Activated CD4-positive, alpha-beta T cell treated with anti-CD3 and anti-CD28 coated beads for 4 hours (primary cell): ENCODE measurements around the gene AMER1.
"Not testable (repeated sequence)": the region's sequence is repeated elsewhere in the genome, so short reads cannot be mapped to it uniquely, and the experiment has no call there.

ENCODE experiments used
- DNase-seq, 2 donors: peaks; one replicate each; pipeline ENCODE4 v3.0.0-alpha.2; 2020

AMER1 gene

DNA sequence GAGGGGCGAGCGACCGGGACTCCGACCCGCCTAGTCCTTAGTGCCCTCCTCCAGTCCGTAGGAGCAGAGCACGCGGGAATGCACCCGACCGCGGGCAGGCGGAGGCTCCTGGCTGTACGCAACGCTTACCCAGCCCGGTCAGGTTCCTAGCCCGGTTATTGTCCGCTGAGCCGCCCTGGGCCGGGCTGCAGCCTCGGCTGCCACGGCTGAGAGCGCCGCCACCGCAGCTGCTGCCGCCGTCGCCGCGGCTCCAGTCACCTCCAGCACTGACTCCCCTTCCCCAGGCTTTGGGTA lies at the start of gene AMER1:
AMER1 (minus strand) TSS at position 268 of the 294 bp plus-strand sequence. CDS start 12,422 bp downstream, outside the sequence.
- DNase-seq: no peak

DNA sequence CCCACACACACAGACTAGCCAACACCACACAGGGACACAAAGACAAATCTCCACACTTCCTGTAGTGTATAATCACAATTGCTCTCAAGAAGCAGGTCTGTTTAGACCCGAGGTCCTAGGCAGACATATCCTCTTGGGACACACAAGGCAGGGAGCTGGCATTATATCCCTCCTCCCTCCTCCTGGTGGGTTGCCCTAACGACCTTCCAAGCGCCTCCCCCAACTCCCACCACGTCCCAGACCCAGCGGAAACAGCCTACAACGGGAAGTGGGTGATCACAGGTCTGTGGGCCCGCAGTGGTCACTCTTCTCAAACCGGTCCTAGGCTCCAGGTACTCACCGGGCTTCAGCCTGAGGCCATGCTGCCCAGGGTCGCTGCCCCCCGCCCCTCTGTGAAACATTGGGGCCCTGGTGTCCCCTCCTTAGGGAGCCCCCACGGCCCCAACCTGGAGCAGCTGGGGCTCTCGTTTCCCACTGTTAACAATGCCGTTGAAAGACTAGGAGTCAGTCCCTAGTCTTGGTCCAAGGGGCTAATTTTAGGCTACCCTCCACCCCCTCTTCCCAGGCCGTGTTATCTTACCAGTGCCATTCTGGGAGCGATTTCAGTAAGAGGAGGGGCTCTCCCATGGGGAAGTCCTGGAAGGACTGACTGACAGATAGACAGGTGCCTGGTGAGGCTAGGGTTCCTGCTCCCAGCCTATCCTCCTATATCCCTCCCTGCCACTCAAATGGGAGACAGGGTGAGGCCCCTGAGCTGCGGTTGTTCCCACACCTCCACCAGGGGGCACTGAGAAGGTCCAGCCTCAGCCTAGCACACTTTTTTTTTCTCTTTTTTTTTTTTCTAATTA lies 24.8 kb upstream of the AMER1 start, which contains the start of gene ASB12:
ASB12 (minus strand) TSS at position 485 of the 848 bp plus-strand sequence. CDS start 4,957 bp downstream, outside the sequence.
- DNase-seq: no peak

DNA sequence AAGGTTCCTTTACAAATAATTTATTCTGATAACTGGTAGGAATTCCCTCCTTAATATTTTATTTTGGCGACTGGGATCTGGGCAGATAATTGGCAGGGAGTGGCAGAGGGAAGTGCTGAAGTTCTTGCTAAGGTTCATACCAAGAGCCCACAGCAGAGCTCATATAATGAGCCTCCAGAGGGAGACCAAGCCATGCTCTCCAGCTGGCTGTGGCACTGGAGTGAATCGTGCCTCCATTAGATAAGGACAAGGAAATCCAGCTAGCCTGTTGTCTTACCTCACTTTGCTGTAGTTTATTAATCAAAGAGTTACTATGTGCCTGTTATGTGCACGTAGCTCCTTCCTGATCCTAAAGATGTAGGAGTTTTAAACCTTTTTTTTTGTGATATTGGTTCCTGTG lies 23.6 kb upstream of the AMER1 start:
- no peak for DNase-seq

DNA sequence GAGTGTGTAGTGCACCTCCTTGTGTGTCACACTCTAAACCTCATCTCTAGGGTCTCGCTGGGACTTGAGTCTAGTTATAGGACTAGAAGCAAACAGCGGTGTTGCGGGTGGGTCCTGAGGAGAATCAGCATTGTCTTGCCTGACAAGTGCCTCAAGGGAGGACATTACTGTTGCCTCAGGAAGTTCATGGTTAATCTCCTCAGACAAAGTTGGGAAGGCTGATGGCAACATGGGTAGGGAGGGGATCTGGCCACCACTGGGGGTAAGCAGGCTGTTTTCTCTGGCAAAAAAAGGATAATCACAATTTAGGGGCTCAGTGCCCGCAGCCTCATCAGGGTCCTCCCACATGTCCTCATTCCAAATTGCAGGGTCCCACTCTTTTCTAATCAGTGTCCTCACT lies 12.5 kb upstream of the AMER1 start:
- no peak for DNase-seq

DNA sequence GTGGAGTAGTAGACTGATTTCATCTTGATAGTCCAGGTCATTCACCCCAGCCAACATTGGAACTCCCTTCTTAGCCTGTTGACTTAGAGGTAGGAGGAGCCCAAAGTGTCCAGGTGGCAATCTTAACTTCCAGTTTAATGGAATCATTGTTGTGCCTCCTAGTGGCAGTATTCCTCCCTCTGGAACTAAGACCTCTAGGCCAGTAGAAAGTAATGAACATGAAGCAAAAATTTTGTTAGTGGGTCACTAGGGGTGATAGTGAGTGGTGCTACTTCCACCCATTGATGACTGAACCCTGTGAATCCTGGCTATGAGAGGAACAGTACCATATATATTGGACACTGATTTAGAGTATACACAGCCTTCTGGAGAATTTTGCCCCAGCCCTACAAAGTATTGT lies 8.5 kb upstream of the AMER1 start:
- DNase-seq: not testable (repeated sequence)

DNA sequence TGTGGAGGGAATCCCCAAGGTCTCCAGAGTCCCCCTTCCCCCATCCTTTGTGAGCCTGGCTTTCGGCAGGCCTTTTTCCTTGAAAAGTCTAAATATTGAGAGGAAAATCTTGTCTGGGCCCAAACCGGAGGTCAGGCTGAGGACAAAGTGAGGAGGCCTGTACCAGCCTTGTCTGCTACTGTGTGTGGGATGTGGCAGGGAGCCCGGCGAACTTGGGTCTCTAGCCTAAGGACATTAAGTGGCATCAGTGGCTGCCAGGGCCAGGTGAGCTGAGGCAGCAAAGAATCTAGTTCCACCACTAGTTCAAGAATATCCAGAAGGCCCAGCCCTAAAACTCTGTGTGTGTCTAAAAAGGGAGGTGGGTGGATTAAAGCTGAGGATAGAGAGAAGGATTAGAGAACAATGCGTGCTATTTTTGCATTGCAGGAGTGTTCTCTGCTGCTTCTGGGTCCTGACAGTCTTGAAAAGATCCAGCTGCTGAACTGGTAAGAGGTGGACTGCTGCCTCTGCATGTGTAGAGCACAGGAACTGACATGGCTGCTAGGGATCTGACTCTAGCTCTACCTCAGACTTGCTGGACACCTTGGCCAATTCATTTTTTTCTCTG lies 1.2 kb upstream of the AMER1 start:
- DNase-seq: no peak

DNA sequence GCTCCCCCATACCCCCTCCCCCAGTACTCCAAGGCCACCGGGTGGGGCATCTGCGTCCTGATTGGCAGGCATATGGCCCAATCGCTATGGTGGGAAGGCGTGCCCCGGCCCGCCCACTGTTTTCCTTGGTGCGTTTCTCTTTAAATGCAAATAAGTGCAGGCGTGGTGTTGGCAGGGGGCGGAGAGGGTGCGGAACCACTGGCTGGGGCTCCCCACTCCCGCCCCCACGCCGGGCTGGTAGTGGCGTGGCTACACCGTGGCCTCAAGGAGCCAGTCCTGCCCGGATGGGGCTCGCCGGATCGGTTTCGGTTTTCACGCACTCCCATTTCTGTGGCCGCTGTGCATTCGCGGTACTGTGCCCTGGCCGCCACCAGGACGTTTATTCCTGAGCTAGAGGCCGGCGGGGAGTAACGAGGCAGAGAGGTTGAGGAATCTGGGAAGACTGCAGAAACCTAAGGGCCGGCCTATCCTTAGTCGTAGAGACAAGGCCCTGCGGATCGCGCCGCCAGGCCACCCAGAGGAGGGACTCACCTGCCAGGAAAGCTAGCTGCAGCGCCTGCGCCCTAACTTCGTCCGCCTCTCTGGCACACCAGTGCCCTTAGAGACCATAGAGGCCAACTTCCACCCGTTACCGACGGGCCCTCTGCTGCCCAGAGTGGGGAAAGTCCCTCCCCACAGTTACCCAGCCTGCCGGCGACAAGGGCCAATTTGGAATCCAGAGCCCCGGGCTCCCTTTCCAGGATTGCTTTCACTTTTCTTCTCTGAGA lies 410 bp upstream of the AMER1 start:
- DNase-seq: peak; percentile 83 to 87

DNA sequence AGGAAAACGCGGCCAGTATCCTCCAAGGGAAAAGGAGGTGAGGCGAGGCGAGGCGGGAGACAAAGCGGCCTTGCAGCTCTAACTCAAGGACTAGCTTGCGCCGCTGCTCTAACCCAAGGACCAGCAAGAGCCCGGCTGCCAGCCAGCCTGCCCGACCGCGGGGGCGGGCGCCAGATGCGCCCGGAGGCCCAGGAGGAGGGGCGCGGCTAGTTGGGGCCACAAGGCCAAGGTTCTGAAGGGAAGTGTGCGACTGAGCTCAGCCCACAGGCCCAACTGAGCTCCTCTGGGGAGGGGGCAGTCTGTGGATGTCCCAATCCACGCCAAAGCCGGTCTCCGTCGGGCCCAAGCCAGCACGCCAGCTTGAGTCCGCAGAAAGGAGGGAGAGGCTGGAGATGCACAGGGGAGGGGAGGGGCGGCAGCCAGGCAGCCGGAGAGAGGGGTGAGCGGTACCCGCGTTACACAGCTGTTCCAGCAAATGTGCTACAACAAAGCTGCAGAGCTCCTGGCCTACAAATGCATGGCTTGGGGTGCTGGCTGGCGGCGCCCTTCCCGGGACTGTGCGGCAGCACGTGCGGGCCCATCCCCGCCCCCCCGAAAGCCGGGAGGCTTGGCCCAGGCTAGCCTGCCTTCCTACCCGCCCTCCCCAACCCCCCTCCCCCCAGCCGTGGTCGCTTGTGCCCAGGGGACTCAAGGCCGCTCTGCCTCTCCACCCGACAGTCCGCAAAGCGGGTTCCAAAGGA lies 637 bp downstream of the AMER1 start:
- DNase-seq: peak in 1 of 2 donors; percentile 3

DNA sequence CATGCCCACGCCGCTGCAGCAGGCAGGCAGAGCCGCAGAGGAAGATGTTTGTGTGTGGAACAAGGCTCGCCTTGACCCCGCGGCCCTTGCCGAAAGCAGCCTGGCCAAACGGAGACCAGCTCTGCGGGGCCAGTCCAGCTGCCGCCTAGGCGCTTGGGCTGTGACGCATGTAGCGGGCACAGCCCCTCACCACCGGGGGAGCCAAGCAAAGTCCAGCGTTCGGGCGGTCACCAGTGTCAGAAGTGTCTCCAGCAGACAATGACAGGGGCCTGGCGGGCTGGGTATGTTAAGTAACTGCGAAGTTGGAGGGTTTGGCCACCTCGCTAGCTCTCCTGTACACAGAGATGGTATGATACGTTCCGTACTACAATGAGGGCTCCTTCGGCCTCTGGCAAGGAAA lies 1.3 kb downstream of the AMER1 start:
- no peak for DNase-seq

DNA sequence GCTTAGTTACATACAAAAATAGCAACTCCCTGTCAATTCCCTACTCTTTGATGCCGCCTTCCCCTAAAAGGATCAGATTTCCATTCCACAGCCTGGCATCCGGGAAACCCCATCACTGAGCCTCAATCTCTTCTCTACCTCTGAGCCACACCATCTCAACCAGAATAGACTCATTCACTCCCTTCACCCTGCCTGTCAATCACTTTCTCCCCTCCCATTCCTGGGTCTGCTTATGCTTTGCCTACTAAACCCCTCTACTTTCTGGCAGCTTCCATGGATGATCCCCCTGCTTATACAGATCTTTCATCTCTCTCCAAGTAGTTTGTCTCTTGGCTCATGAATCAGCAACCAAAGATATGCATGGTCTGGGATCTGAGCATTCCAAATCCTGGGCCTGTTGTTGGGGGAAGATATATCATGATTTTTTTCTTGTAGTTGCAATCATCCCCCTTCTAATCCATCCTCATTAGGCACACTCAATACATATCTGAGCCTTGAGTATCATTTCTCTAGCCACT lies 2.6 kb downstream of the AMER1 start:
- no peak for DNase-seq

DNA sequence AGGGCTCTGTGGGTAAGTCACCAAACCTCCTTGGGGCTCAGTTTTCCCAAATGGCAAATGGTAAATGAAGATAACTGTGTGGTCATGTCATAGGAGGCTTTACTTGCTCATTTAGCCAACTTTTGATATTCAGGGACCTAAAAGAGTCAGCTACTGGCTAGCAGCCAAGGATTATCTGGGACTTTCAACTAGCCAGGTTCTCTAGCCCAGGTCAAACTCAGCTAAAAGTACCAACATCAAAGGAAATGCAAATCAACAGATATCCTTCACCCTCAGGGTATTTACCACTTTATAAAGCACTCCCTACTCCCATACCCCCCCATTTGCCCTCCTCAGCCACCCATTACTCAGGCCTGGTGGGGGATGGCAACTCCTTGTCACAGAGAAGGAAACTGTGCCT lies 7.5 kb downstream of the AMER1 start:
- no peak for DNase-seq

DNA sequence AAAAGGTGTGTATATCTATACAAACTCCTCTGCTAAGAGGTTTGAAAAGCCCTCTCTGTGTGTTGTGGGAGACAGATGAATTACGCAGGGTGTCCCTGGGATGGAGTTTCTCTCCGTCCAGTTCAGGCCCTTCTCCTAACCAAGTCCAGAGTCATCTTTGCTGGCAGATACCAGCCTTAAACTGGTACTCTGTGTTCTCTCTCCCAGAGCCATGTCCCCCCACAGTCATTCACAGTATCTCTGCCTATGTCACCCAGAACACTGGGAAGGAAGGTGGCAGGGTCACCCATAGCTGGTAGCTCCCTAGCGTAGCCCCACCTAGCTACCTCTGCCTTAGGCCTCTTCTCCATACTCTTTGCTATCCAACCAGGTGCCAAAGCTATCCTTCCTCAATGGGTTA lies 8.9 kb downstream of the AMER1 start:
- no peak for DNase-seq

DNA sequence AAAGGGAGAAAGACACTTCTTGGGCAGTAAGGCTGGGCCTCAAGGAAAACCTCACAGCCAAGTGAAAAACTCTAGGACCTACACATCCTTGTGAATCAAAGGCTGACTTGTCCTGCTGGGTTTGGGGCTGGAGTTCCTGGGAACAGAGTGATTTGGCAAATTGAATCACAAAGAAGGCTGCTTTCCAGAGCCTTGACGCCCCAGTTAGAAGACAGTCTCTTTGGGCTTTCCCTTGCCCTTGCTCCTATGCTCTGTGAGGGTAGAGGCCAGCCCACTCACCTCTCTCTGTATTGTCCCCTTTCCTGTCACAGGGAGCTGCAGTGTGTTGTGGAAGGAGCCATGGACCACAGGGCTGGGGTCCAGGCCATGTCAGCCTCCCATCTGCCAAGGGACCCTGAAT lies 9.6 kb downstream of the AMER1 start:
- no peak for DNase-seq

DNA sequence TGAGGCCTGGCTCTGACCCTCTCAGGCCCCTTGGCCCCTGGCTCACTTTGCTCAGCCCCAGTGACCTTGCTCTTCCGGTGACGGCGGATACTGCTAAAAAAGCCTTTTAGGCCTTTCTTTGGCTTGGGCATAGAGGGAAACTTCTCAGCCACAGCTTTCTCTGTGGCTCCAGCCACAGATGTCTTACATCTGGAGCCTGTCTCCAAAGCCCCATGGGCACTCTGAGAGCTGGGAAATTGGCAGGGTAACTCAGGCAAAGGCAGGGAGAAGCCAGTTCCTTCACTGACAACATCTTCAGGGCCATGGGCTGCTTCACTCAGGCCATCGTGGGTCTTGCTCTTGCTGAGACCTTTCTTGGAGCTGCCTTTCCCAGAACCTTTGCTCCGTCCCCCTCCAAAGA lies 12.8 kb downstream of the AMER1 start:
- DNase-seq: no peak

DNA sequence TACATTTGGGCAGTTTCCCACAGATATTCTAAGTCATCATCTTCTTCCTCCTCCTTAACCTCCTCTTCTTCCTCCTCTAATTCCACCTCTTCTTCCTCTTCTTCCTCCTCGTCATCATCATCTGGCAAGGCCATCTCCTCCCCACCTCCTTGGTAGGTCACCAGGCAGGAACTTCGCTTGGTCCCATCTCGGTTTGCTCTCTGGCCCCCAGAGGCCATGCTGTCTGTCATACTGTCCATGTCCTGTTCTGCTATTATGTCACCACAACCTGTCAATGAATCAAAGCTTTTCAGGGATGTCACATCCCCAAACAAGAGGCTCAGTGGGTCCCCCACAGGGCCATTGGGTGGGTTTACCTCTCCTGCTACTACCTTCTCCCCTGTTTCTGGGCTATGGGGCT lies 13.5 kb downstream of the AMER1 start:
- DNase-seq: no peak

DNA sequence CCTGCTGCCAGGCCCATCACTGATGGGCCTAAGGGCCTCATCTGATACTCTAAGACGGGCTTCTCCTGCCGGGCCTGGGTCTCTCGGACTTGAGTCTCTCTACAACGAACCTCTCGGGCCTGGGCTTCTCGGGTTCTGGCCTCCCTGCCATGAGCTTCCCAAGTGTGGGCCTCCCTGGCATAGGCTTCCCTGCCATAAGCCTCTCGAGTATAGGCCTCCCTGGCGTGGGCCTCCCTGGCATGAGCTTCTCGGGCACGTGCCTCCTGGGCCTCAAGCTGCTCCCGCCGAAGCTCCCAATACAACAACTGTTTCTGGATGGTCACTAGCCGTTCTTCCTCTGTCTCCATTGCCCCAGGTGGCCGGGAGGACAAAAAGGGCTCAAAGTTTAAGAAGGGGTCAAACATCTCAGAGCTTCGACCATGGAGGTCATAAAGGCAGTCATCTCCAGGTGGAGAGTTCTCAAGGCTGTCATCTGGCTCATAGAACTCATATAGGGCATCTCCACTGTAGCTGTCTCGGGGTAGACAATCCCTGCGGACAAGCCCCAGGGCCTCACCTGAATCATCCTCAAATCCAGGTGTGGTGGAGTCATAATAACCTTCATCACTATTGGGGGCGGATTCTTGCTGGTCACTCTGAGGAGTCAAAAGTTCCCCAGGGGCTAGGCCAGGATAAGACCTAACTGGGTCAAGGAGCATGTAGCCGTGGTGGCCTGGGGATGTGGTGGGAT lies 14.1 kb downstream of the AMER1 start:
- no peak for DNase-seq

DNA sequence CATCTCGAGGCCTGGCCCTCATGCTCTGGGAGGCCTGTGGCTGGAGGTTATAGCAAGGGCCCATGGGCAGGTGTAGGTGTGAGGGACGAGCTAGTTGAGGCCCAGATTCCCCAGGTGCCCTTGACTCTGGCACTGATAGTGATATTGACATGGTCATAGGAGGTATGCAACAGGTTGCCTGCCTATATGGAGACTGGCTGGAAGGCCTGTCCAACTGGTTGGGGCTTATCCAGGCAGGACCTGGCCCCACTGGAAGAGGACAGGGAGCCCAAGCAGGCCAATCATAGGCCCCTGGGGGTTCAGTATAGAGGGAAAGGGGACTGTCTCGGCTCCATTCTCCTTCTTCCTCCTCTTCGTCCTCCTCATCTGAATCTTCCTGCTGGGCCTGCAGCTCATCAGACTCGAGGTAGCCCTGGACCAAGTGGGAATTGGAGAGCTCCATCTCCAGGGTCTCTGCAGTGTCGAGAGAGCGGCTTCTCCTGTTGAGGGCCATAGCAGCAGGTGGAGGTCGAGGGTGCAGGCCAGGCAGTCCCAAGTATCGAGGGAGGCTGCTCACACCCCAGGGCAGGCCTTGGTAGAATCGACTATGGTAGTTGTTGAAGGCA lies 15.3 kb downstream of the AMER1 start:
- no peak for DNase-seq

DNA sequence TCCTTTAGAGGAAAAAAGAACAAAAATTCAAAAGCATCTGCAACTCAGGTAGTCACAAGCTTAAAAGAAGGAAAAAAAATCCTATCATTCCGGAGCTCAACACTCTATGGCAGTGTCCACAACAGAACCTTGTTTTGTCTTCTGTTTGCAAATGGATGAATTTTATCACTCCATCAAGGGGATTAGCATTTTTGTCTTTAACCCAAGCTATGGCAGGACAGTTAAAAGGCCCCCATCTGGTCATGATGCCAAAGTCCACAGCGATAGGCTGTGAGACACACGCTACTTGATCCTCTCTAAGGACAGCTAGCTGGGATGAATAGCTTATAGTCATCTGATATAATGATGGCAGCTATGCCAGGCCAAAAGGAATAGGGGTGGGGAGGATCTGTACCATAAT lies 16.6 kb downstream of the AMER1 start:
- no peak for DNase-seq

DNA sequence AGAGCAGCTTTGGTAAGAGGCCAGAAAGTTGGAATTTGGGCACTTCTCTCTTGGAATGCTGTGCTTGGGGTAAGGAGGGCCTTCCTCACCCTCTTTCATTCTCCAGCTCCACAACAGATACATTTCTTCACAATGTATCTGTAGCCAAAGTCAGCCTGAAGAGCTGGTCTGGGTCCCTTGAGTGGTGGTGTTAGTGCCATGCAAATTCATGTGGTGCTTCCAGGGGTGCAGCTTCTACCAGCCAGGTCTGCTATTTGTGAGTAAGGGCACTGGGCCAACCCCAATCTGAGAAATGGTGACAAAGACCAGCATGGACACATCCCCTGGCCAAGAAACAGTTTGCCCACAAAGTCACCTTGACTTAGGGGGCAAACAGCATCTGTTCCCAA lies 17.8 kb downstream of the AMER1 start:
- no peak for DNase-seq

DNA sequence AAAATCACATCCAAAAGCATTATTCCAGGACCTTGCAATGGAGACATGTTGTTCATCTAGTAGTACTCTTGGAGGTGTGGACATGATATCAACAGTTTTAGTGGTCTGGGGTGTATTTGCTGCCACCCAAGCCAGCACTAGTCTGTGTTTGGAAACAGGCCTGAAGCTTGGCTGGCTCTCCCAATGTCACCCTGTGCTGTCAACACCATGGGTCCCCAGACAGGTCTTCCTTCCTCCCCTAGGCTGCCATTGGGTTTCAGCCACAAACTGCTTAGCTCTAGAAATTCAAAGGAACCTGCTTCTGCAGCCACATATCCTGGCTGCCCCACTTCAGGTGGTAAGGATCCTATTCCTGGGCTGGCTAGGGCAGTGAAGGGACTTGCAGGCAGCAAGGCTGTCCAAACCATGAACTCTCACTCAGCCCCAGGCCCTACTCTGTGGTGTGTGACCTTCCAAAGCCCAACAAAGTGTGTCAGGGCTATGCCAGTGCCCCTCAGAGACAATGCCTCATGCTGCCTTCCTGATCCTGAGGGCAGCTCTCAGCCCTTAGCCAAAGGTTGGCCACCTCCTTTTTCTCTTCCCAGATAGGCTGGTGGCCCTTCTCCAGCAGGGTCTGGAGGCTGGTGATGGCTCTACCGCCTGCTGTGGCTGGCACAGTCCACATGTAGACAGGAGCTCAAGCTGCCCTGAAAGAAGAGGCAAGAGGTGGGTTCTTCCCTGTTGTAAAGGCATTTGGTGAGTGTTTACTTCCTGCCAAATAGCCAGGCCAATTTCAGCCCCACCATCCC lies 18.3 kb downstream of the AMER1 start:
- no peak for DNase-seq

DNA sequence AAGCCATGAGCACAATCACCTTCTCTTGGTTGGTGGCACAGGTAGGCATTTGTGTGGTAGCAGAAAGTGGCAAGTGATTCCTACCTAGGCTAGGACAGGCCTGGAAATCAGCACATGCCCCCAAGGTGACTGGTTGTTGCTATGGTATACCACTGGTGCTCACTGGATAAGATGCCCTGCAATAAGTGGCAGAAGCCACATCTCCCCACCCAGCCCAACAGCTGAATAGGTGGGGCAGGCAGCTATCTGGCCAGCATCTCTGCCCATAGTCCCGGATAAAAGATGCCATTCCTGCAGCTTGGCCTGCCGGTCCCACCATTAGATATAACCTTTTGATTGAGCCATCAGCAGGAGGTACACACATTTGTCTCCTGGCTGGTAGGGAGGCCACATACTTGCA lies 21.1 kb downstream of the AMER1 start:
- no peak for DNase-seq
